NCI-H187 (cell line): ENCODE data around the gene RPS26.
"Not testable (repeated sequence)": the region's sequence is repeated elsewhere in the genome, so short reads cannot be mapped to it uniquely, and the experiment has no call there.

Source experiments
- DNase-seq, 2 experiments: peaks; one replicate each; lab custom pipeline; 2025; lab: John Stamatoyannopoulos, UW

Gene RPS26

GRCh38 chr12:56021889-56022497, 19.7 kb upstream of the RPS26 start:
- DNase-seq = no peak

DNA sequence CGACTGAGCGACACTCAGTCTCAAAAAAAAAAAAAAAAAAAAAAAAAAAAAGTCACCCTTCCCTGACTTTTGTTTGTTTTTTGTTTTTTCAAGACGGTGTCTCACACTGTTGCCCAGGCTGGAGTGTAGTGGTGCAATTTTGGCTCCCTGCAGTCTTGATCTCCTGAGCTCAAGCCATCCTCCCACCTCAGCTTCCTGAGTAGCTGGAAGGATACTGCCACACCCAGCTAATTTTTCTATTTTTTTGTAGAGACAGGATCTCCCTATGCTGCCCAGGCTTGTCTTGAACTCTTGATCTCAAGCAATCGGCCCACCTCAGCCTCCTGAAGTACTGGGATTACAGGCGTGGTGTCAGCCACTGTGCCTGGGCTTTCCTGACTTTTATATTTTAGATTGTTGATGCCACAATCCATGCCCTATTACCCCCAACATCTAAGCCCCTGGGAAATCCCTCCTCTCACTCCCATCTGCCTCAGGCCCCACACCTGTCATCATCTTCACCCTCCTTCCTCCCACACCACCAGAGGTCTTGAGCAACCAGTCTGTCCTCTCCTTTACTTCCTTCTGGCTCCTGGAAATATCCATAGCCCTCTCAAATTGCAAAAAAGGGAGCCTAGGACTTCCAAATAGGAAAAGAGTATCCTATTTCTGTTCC, 13.1 kb upstream of the RPS26 start:
- no peak for DNase-seq

DNA sequence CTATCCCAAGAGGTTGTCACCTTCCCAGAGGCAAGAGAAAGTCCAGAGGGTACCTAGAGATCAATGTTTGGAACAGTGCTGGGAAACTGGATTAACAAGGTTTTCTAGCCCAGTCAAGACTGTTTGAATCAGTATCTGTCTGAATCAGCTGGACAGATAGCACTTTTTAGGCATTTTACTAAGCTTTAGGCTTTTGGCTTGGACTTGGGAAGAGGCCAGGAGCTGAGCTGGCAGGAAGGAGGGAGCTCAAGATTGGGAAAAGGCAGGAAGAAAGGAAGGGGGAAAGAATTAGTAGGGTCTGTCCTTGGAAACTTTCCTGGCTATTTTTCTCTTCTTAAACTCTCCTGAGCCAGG, 12.6 kb upstream of the RPS26 start:
- DNase-seq = no peak

- no peak for DNase-seq
Observed at GRCh38 chr12:56029666-56030293, 11.9 kb upstream of the RPS26 start.

DNA sequence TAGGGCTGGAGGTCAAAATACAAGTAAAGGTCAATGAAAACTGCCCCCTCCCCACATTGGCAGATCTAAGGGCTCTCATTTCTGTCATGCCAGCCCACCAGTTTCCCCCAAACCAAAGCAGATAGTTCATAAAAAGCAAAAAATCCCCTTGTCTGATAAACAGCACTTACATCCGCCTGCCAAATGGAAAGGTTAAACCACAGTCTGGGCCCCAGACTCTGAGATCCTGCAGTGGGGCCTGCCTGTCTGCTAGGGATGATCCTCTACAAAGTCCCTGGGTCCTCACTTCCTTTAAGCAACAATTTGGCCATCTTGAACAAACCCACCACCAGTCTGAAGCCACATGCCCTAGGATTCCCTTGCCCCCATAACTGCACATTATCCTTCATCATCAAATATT, 9.7 kb upstream of the RPS26 start:
- no peak for DNase-seq

DNA sequence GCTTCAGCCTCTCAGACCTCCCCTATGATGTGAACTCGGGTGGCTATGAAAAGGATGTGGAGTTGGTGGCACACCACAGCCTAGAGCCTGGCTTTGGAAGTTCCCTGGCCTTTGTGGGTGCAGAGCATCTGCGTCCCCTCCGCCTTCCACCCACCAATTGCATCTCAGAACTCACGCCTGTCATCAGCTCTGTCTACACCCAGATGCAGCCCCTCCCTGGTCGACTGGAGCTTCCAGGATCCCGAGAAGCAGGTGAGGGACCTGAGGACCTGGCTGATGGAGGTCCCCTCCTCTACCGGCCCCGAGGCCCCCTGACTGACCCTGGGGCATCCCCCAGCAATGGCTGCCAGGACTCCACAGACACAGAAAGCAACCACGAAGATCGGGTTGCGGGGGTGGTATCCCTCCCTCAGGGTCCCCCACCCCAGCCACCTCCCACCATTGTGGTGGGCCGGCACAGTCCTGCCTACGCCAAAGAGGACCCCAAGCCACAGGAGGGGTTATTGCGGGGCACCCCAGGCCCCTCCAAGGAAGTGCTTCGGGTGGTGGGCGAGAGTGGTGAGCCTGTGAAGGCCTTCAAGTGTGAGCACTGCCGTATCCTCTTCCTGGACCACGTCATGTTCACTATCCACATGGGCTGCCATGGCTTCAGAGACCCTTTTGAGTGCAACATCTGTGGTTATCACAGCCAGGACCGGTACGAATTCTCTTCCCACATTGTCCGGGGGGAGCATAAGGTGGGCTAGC, 7.0 kb upstream of the RPS26 start:
- DNase-seq = no peak

GRCh38 chr12:56037161-56037560, 4.6 kb upstream of the RPS26 start:
- DNase-seq = no peak

DNA sequence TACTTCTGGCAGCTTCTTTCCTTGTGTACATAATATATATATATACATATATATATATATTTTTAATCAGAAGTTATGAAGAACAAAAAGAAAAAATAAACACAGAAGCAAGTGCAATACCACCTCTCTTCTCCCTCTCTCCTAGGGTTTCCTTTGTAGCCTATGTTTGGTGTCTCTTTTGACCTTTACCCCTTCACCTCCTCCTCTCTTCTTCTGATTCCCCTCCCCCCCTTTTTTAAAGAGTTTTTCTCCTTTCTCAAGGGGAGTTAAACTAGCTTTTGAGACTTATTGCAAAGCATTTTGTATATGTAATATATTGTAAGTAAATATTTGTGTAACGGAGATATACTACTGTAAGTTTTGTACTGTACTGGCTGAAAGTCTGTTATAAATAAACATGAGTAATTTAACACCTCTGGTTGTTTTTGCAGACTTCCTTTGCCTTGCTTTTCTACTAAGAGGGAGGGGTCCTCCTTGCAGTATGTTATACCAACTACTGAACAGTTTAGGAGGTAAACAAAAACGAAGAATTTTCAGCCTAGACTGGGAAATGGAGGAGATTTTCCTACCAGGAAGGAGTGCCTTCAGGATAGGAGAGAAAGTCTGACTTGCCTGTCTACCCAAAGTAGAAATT, 3.6 kb upstream of the RPS26 start:
- no peak for DNase-seq

DNA sequence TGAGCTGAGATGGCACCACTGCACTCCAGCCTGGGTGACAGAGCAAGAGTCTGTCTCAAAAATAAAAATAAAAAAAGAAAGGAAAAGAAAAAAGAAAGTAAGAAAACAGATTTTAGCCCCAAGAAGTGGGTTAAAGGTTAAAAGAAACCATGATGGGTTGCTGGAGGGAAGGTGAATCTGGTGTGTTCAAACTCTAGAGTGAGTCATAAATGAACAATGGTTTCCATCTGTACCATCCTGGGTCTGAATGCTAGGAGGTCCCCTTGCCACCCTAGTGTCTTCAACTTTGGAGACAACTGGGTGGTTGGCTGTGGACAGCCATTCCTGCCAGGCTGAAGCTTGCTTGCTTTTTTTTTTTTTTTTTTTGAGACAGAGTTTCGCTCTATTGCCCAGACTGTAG, 1.6 kb upstream of the RPS26 start:
- DNase-seq = no peak

- DNase-seq = no peak
Observed at GRCh38 chr12:56040963-56041551, 661 bp upstream of the RPS26 start.

- DNase-seq = not testable (repeated sequence)
Observed at GRCh38 chr12:56042430-56042813, 704 bp downstream of the RPS26 start.

DNA sequence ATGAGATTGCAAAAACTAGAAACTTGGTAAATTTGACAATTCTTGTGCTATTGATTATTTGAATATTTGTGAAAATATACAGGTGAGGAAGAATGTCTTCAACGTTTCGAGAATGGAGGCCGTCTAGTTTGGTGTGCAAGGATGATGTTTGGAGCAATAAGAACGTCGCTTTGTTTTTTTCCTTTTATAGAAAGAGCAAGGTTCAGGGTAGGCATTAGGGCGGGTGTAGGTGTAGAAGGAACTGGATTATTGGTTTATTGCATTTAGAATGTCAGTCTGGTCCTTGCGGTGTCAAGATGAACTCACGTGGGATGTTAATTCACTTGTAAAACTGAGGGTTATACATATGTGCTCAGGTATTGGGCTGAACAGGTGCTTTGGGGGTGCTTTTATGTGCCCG, 1.1 kb downstream of the RPS26 start:
- no peak for DNase-seq

- DNase-seq = no peak
Observed at GRCh38 chr12:56046027-56046780, 4.5 kb downstream of the RPS26 start.

GRCh38 chr12:56053407-56053893, 11.7 kb downstream of the RPS26 start:
- DNase-seq = no peak

DNA sequence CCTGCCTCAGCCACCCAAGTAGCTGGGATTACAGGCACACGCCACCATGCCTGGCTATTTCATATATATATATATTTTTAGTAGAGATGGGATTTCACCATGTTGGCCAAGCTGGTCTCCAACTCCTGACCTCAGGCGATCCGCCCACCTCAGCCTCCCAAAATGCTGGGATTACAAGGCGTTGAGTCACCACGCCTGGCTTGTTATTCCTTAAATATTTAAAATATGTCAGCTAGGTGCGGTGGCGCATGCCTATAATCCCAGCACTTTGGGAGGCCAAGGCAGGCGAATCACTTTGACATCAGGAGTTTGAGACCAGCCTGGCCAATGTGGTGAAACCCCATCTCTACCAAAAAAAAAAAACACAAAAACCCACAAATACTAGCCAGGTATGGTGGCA, 18.2 kb downstream of the RPS26 start:
- DNase-seq = not testable (repeated sequence)

GRCh38 chr12:56061982-56062381, 20.3 kb downstream of the RPS26 start:
- DNase-seq = no peak

DNA sequence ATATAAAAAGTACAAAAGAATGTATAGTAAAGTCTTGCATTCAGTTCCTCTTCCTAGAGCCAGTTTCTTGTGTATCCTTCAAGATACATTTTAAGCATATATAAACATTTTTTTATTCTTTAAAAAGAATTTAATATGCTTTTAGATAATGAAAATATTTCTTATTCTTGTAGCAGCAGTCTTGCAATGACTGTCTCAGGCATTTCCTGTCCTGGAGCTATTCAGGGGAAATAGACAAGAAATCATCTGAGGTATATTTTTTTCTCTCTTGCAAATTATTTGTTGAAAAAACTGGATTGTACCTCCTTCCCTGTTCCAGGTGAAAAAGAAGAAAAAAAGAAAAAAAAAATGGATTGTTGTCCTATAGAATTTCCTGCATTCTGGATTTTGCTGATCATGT, 21.3 kb downstream of the RPS26 start:
- no peak for DNase-seq

- no peak for DNase-seq
Observed at GRCh38 chr12:56071648-56072047, 29.9 kb downstream of the RPS26 start.

DNA sequence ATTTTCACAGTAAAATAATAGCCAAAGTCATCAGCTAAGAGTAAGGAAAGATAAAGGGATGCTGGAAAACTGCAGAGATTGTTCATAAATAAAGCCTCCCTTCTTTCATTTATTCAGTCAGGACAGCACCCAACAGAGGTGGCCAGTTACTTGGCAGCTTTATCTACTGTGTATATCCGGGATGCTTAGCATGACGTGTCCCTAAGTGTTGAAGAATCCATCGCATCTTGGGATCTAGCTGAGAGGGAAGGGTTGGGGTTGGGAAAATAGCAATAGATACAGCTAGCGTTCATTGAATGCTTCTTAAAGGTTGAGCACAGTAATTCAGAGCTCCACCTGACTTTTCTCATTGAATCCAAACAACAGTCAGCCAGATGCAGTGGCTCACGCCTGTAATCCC, 32.7 kb downstream of the RPS26 start:
- no peak for DNase-seq

DNA sequence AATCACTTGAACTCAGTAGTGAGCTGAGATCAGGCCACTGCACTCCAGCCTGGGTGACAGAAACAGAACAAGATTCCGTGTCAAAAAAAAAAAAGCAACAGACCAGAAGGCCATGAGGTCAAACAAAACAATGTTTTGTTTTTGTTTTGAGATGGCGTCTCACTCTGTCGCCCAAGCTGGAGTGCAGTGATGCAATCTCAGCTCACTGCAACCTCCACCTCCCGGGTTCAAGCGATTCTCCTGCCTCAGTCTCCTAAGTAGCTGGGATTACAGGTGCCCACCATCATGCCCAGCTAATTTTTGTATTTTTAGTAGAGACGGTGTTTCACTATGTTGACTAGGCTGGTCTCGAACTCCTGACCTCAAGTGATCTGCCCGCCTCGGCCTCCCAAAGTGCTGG, 36.2 kb downstream of the RPS26 start:
- DNase-seq = not testable (repeated sequence)

- DNase-seq = no peak
Observed at GRCh38 chr12:56078427-56078826, 36.7 kb downstream of the RPS26 start.
